TTC549 (cell line): Measurements from ENCODE around the gene C5orf58.

Source experiments
- FAIRE-seq: peaks from 2 replicates; lab custom pipeline; 2012; peaks lifted over from hg19 to GRCh38; lab: Jason Lieb, UNC

C5orf58 gene

DNA sequence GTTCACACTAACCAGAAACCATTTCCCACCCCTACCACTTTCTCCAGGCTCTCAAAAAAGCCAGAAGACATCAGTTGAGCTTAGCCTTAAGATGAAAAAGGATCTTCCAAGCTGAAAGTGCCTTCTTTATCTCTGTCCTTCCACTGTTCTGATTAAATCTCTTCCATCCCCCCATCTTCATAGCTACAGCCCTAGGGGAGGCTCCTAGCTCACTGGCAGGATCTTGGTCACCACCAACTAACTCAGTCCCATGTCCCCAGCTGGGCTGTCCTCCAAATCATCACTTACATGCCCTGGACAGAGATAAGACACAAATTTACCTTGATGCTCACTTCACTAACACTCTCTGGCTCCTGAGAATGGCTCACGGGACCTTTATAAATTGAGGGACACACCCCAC is 50.5 kb downstream of the C5orf58 start:
- no peak for FAIRE-seq

DNA sequence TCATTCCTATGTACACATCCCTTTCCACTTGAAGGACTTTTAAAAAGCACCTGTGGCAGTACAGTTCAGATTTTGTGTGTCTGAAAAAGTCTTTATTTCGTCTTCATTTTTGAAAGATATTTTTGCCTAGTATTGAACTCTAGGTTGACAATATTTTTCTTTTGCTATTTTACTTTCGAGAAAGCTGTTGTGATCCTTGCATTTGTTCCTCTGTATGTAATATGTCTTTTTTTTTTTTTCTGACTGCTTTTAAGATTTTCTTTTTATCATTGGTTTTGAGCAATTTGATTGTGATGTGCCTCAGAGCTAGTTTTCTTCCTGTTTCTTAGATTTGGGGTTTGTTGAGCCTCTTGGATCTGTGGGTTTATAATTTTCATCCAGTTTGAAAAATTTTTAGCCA is 51.4 kb downstream of the C5orf58 start:
- FAIRE-seq: no peak

DNA sequence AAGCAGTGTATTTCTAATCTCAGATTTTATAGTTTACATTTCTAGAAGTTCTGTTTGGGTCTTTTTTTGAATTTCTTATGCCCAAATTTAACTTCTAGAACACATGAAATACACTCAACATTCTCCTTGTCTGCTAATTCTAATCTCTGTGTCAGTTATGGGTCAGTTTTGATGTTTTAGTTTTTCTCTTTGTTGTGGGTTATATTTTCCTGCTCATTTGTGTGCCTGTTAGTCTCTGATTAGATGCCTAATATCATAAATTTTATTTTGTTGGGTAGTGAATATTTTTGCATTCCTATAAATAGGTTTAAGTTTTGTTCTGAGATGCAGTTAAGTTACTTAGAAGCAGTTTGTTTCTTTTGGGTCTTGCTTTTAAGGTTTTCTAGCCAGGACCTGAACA is 52.4 kb downstream of the C5orf58 start:
- FAIRE-seq: no peak

DNA sequence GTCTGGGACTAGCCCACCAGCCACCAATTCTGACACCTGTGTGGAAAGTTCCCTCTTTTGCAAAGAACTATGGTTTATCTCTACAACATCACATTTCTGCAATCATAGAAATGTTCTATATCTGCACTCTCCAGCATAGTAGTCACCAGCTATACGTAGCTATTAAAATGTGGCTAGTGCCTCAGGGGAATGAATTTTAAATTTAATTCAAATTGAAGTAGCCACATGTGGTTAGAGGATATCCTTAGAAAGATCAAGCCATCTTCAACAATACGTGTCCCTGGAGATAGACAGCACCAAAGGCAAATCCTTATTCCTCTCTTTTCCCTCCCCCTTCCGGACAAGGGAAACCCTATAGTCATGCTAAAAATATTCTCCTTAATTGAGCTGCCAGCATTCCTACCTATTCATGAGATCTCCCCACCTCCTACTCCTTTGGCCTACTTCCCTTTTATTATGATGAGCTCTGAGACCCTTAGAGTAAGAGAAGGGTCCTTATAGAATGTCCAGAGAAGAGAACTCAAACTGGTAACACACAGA is 53.7 kb downstream of the C5orf58 start:
- no peak for FAIRE-seq

DNA sequence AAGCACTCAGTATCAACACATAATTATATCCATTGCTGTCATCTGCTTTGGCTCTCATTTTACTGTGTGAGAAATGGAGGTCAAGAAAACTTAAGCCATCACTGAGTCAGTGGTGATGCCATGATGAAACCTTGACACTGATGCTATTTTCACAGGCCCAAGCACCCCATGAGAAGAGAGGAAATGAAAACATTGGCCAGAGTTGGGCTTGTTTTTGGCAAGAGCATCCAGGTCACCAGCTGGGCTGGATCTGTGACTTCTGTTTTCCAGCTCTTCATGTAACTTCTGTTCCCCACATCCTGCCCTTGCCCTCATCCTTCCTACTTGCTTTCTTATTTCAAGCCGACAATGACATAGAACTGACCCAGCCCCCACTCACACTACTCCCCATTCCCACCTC is 54.7 kb downstream of the C5orf58 start:
- no peak for FAIRE-seq

DNA sequence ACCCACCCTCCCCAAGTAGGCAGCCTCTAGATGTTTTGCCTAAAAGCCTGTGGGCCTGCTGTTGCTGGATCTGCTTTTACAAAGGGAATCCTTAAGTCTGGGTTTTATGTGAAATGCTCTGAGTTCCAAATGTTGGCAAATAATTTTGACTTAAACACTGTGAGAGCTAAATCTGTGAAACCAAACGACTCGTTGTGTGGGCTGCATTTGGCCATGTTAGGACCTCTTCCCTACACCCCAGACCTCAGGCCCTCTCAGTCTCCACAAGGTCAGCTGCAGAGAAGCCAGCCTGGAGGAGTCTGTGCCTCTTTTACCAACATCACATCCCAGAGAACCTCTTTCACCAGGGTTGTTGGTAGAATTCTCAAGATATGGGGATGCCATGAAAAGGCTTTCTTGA is 55.4 kb downstream of the C5orf58 start:
- no peak for FAIRE-seq

DNA sequence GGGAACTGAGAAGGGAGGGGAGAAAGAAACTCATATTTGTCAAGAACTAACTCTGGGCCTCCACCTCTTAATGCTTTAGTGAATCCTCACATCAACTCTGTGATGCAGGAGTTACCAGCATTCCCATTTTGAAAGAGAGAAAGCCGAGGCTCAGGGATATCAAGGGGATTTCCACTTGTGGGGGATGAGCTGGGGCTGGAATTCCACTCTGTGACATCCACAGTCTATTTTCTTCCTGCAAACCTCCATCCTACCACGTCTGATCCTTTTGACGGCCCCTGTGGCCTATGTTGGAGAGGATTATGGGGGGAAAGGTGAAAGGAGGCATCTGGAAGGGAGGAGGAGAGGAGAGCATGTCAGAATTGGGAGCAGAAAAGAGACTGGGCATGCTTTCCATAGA is 55.8 kb downstream of the C5orf58 start:
- FAIRE-seq: no peak

DNA sequence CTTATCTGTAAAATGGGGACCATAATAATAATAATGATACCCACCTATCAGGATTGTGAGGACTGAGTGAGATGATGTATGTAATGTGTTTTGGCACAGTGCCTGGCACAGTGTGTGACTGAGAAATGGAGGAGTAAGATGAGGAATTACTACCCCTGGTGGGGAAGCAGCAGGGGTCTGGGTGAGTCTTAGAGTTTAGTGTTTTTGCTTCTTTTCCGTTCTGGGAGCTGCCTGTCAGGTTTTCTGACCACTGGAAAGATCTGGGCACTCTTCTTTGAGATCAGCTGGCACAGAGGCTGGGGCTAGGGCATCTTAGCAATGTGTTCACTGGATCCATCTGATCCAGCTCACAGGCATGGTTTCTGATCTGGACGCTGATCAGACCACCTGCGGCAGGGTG is 56.3 kb downstream of the C5orf58 start:
- no peak for FAIRE-seq

DNA sequence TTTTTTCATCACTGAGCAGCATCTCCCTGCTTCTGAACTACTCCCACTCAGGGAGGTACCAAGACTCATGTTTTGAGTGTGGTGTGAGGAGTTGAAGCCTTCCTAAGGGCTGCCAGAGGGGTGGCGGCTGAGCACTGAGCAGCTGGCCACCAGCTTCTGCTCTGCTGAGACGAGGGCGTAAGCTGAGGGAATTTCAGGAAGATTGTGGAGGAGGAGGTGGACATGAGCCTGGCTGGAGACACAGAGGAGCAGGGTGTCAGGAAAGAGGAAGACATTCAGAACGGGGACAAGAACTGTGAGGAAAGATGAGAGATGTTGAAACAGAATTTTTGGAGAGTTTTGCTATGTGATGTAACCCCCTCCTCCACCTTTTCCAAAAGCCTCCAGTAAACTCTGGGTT is 57.0 kb downstream of the C5orf58 start:
- no peak for FAIRE-seq

DNA sequence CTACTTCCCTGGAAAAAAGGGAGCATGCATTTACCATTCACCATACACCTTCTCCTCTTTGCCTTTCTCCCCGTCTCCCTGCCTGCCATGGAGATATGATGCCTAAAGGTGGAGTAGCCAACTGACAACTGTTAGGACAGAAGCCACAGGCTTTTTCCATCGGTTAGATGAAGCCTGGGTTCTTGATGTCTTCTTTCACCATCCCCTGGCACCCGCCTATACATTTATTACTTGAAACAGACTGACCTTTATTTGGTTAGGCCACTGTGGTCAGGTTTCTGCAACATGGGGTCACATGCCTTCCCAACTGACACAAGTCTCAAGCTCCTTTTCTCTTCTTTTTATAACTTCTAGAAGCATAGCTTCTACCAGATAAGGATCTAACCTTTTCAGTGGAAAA is 57.7 kb downstream of the C5orf58 start:
- FAIRE-seq: no peak

DNA sequence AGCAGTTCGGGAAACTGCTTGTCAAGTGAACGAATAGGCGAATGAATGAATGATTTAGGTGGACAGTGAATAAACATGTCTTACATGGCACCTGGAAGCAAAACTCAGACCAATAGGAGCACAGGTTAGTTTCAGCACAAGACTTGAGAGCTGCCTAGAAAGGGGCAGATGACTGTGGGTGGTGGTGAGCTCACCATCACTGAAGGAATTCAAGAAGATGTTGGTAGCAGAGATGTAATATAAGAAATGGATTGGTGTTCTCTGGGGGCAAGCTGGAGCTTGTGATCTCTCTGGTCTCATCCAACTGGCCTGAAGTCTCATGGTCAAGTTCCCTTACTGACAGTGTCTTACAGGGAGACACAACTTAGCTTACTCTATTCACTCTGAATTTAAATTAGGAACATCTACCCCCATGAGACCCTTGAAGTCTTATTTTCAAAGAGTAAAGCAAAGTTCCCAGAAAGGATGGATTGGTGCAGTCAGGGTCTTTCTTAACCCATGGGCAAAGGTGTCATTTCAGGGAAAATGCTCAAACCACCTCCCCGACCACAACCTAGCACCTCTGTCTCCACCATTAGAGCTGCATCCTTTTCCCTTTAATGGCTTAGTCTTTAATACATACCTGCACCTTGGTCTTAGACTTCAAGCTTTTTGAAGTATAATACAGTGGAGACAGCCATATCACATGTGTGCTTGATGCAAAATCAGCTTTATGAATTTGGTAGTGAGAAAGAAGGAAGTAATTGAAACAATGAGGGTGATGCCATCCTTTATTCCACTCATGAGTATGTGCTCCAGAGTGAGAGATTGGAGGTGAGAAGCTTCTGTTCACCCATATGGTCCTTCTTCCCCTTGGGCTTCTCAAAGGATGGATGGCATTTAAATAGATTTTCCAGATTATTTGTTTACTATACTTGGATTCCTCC is 59.7 kb downstream of the C5orf58 start:
- FAIRE-seq: no peak

DNA sequence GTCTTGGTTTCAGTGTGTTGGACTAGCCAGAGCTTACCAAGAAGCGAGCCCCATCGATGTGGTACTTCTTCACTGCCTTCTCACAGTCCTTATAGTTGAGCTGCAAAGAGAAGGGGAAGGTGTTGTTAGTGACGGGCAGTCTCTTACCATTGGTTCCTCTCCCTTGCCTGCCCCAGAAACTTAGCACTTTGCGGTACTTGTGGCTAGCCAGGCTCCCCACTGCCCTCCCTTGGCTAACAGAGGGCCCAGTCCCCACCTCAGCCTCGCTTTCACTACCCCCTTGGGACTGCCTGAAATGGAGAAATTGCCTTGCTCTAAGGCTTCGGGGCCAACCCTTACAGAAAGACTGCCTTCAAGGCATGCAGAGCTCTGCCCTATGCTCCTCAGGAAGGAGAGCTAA is 60.5 kb downstream of the C5orf58 start:
- FAIRE-seq: no peak

DNA sequence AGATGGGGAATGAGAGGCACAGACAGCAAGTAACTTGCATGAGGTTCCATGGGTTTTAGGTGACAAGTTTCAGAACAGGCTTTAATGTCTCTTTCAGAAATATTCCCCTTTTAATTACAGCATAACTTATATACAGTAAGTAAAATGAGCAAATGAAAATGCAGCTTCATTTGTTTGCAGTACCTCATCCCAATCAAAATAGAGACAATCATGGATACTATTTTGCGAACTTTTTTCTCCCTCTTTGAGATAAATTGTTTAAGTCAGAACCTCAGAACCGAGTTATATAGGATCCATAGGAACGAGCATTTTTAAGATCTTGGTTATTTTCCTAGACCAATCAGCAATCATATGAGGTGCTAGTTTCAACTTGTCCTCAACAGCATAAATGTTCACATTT is 61.3 kb downstream of the C5orf58 start:
- no peak for FAIRE-seq

DNA sequence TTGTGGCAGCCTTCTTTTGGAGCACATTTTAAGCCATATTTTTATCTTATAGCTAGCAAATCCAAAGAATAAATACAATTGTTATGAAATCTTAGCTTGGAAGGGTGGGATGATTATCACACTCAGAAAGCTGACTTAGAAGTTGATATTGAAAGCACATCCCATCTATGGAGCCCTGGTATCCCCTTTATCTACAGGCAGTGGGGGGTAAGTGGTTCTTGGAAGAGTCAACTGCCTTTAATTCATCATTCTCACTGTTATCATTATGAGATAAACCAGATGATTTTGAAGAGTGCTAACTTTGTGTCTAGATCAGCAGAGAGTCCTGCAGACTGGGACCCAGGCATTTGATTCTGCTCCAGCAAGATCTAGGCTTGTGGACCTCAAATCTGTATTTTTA is 61.8 kb downstream of the C5orf58 start:
- FAIRE-seq: no peak
